WTC11 (cell line): ENCODE measurements around the gene STRIP1.

ENCODE experiments used
- CREB1 ChIP-seq: sonication (generic); formaldehyde crosslinking; IDR thresholded peaks from 2 replicates; pipeline ENCODE4 v1.8.0; 2023; ENCODE audit warnings: mild to moderate bottlenecking, missing genetic modification reagents
- GABPB1 ChIP-seq: sonication (generic); formaldehyde crosslinking; IDR thresholded peaks from 2 replicates; pipeline ENCODE4 v1.8.1; 2023; ENCODE audit warnings: mild to moderate bottlenecking, missing genetic modification reagents
- NR2C2 ChIP-seq: sonication (generic); formaldehyde crosslinking; IDR thresholded peaks from 2 replicates; pipeline ENCODE4 v1.8.0; 2022; ENCODE audit warnings: mild to moderate bottlenecking, missing genetic modification reagents
- TF ChIP-seq, protein P1 (sequence below): sonication (generic); formaldehyde crosslinking; IDR thresholded peaks from 2 replicates; pipeline ENCODE4 v1.8.1; 2022; ENCODE audit warnings: missing genetic modification reagents, borderline replicate concordance
- TF ChIP-seq, protein P2 (sequence below): sonication (generic); formaldehyde crosslinking; IDR thresholded peaks from 2 replicates; pipeline ENCODE4 v1.8.1; 2023; ENCODE audit warnings: mild to moderate bottlenecking, missing genetic modification reagents, borderline replicate concordance
- TF ChIP-seq, protein P3 (sequence below): fragments of 250-450 bp; sonication (Bioruptor Pico); IDR thresholded peaks from 2 replicates; pipeline ENCODE4 v1.8.0; 2021; ENCODE audit warnings: mild to moderate bottlenecking
- TF ChIP-seq, protein P4 (sequence below): fragments of 250-450 bp; sonication (Bioruptor Pico); IDR thresholded peaks from 2 replicates; pipeline ENCODE4 v1.9.0; 2021; ENCODE audit warnings: mild to moderate bottlenecking
- TF ChIP-seq, protein P5 (sequence below): fragments of 200-600 bp; IDR thresholded peaks from 2 replicates; pipeline ENCODE4 v1.8.0; 2022; ENCODE audit warnings: antibody characterized with exemption
- TF ChIP-seq, protein P6 (sequence below): sonication (generic); formaldehyde crosslinking; IDR thresholded peaks from 2 replicates; pipeline ENCODE4 v1.8.1; 2023; ENCODE audit warnings: mild to moderate bottlenecking, missing genetic modification reagents, moderate library complexity
- TF ChIP-seq, protein P7 (sequence below): sonication (generic); formaldehyde crosslinking; IDR thresholded peaks from 2 replicates; pipeline ENCODE4 v1.8.0; 2022; ENCODE audit warnings: mild to moderate bottlenecking, missing genetic modification reagents
- TF ChIP-seq, protein P8 (sequence below): sonication (generic); formaldehyde crosslinking; IDR thresholded peaks from 2 replicates; pipeline ENCODE4 v1.8.1; 2022; ENCODE audit warnings: mild to moderate bottlenecking, missing genetic modification reagents, moderate library complexity, borderline replicate concordance

DNA sequence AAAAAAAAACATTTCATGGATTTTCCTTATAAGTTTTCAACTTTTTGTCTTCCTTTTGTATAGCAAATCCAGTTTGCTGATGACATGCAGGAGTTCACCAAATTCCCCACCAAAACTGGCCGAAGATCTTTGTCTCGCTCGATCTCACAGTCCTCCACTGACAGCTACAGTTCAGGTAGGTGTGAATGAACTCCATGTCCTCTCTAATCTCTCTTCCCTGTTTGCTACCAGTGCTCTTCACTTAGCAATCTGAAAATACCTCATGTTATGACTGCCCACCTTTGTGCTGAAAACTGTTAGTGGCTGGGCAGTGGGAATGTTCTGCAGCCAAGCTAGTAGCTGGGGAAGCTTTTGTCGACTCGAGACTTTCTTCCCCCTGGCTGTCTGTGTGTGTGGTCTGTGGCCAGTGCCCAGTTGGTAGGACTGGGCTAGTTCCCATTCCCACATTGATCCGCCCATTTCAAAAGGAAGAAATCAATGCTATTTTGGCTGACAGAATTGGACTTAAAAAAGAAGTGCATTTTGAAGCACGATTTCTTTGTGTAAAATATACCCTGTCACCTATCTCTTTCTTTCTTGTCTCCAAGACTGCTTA, 25.4 kb upstream of the STRIP1 start:
- TF ChIP-seq CREB1 (CRISPR knock-in tag) (no peak), GABPB1 (CRISPR knock-in tag) (no peak), NR2C2 (no peak)
- TF ChIP-seq, protein P1, sequence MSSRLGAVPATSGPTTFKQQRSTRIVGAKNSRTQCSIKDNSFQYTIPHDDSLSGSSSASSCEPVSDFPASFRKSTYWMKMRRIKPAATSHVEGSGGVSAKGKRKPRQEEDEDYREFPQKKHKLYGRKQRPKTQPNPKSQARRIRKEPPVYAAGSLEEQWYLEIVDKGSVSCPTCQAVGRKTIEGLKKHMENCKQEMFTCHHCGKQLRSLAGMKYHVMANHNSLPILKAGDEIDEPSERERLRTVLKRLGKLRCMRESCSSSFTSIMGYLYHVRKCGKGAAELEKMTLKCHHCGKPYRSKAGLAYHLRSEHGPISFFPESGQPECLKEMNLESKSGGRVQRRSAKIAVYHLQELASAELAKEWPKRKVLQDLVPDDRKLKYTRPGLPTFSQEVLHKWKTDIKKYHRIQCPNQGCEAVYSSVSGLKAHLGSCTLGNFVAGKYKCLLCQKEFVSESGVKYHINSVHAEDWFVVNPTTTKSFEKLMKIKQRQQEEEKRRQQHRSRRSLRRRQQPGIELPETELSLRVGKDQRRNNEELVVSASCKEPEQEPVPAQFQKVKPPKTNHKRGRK (CRISPR knock-in tag), result no peak
- TF ChIP-seq, protein P2, sequence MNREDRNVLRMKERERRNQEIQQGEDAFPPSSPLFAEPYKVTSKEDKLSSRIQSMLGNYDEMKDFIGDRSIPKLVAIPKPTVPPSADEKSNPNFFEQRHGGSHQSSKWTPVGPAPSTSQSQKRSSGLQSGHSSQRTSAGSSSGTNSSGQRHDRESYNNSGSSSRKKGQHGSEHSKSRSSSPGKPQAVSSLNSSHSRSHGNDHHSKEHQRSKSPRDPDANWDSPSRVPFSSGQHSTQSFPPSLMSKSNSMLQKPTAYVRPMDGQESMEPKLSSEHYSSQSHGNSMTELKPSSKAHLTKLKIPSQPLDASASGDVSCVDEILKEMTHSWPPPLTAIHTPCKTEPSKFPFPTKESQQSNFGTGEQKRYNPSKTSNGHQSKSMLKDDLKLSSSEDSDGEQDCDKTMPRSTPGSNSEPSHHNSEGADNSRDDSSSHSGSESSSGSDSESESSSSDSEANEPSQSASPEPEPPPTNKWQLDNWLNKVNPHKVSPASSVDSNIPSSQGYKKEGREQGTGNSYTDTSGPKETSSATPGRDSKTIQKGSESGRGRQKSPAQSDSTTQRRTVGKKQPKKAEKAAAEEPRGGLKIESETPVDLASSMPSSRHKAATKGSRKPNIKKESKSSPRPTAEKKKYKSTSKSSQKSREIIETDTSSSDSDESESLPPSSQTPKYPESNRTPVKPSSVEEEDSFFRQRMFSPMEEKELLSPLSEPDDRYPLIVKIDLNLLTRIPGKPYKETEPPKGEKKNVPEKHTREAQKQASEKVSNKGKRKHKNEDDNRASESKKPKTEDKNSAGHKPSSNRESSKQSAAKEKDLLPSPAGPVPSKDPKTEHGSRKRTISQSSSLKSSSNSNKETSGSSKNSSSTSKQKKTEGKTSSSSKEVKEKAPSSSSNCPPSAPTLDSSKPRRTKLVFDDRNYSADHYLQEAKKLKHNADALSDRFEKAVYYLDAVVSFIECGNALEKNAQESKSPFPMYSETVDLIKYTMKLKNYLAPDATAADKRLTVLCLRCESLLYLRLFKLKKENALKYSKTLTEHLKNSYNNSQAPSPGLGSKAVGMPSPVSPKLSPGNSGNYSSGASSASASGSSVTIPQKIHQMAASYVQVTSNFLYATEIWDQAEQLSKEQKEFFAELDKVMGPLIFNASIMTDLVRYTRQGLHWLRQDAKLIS (CRISPR knock-in tag), result no peak
- TF ChIP-seq, protein P3, sequence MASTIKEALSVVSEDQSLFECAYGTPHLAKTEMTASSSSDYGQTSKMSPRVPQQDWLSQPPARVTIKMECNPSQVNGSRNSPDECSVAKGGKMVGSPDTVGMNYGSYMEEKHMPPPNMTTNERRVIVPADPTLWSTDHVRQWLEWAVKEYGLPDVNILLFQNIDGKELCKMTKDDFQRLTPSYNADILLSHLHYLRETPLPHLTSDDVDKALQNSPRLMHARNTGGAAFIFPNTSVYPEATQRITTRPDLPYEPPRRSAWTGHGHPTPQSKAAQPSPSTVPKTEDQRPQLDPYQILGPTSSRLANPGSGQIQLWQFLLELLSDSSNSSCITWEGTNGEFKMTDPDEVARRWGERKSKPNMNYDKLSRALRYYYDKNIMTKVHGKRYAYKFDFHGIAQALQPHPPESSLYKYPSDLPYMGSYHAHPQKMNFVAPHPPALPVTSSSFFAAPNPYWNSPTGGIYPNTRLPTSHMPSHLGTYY (CRISPR knock-in tag), result no peak
- TF ChIP-seq, protein P4, sequence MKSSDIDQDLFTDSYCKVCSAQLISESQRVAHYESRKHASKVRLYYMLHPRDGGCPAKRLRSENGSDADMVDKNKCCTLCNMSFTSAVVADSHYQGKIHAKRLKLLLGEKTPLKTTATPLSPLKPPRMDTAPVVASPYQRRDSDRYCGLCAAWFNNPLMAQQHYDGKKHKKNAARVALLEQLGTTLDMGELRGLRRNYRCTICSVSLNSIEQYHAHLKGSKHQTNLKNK (CRISPR knock-in tag), result no peak
- TF ChIP-seq, protein P5, sequence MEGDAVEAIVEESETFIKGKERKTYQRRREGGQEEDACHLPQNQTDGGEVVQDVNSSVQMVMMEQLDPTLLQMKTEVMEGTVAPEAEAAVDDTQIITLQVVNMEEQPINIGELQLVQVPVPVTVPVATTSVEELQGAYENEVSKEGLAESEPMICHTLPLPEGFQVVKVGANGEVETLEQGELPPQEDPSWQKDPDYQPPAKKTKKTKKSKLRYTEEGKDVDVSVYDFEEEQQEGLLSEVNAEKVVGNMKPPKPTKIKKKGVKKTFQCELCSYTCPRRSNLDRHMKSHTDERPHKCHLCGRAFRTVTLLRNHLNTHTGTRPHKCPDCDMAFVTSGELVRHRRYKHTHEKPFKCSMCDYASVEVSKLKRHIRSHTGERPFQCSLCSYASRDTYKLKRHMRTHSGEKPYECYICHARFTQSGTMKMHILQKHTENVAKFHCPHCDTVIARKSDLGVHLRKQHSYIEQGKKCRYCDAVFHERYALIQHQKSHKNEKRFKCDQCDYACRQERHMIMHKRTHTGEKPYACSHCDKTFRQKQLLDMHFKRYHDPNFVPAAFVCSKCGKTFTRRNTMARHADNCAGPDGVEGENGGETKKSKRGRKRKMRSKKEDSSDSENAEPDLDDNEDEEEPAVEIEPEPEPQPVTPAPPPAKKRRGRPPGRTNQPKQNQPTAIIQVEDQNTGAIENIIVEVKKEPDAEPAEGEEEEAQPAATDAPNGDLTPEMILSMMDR, result no peak
- TF ChIP-seq, protein P6, sequence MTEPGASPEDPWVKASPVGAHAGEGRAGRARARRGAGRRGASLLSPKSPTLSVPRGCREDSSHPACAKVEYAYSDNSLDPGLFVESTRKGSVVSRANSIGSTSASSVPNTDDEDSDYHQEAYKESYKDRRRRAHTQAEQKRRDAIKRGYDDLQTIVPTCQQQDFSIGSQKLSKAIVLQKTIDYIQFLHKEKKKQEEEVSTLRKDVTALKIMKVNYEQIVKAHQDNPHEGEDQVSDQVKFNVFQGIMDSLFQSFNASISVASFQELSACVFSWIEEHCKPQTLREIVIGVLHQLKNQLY, result no peak
- TF ChIP-seq, protein P7, sequence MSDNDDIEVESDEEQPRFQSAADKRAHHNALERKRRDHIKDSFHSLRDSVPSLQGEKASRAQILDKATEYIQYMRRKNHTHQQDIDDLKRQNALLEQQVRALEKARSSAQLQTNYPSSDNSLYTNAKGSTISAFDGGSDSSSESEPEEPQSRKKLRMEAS (CRISPR knock-in tag), result no peak
- TF ChIP-seq, protein P8, sequence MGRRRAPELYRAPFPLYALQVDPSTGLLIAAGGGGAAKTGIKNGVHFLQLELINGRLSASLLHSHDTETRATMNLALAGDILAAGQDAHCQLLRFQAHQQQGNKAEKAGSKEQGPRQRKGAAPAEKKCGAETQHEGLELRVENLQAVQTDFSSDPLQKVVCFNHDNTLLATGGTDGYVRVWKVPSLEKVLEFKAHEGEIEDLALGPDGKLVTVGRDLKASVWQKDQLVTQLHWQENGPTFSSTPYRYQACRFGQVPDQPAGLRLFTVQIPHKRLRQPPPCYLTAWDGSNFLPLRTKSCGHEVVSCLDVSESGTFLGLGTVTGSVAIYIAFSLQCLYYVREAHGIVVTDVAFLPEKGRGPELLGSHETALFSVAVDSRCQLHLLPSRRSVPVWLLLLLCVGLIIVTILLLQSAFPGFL (CRISPR knock-in tag), result no peak
